ENCODE results near the gene RNF225.
"Not testable (repeated sequence)": the region's sequence is repeated elsewhere in the genome, so short reads cannot be mapped to it uniquely, and the experiment has no call there.

Gene RNF225

DNA sequence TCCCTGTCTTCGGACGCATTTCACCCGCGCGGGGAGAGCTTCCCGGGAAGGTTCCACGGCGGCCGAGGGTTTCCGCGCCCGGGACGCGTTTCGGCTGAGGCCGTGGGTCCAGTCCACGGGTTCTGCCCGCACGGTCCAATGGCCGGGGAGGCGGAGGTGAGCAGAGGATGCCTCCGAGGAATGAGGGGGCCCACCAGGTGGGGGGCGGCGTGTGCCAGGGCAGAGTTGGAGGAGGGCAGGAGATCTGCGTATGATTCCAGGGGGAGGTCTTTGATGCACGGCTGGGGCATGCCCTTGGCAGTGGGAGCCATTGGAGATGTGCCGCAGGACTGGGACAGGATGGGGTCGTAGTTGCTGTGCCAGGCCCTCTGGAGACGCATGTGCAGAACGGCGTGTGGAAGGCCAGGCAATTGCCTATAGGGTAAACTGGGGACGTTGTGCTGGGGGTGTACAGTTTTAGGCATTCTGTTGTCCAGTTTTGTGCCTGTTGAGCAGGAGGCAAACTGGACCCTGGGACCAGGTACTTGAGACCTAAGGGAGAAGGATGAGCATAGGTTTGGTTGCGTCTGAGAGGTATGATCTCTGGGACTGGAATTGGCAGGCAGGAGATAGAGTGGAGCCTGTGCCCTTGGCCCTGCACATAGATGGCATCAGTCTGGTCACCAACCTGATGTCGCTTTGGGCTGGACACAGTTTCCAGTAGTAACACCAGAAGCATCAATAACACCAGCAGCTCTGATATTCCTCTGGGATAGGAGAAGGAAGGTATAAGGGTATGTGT is 13.7 kb downstream of the RNF225 start:
- peak; percentile 55 for DNase-seq (ENCODE audit: low spot score)

DNA sequence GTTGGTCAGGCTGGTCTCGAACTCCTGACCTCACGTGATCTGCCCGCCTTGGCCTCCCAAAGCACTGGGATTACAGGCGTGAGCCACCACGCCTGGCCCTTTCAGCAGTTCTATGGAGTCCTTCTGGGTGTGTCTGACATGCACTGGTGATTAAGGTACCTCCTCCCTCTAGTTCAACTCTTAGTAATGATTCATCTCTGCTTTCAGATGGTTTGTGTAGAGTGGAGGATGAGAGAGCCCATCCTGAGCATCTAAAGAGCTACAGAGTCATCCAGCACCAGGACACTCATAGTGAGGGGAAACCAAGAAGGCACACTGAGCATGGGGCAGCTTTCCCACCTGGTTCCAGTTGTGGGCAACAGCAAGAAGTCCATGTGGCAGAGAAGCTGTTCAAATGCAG is 21.1 kb downstream of the RNF225 start:
- DNase-seq (ENCODE audit: low spot score), result no peak

DNA sequence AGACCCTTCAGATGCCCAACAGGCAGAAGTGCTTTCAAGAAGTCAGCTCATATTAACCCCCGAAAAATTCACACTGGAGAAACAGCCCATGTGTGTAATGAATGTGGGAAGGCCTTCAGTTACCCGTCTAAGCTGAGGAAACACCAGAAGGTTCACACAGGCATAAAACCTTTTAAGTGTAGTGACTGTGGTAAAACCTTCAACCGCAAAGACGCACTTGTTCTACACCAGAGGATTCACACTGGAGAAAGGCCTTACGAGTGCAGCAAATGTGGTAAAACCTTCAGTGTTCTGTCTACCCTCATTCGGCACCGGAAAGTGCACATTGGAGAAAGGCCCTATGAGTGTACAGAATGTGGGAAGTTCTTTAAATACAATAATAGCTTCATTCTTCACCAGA is 21.6 kb downstream of the RNF225 start:
- DNase-seq (ENCODE audit: low spot score), result no peak

DNA sequence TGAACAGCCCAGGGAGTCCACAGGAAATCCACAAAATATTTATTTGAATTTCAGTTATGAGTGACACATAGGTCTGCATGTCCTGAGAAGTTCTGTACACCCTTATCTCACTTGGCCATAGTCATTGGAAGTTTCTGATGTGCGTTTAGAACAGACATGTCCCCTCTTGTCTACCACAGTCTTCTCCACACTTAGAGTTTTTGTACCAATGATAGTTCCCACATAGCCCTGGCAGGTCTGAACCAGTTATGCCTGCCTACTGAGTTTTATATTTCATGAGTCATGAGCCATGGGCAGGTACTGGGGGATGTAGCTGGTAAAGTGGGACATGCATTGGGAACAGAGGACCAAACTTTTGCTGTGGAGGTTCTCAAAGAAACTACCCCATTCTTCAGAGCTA is 33.2 kb downstream of the RNF225 start:
- no peak for DNase-seq (ENCODE audit: low spot score)

DNA sequence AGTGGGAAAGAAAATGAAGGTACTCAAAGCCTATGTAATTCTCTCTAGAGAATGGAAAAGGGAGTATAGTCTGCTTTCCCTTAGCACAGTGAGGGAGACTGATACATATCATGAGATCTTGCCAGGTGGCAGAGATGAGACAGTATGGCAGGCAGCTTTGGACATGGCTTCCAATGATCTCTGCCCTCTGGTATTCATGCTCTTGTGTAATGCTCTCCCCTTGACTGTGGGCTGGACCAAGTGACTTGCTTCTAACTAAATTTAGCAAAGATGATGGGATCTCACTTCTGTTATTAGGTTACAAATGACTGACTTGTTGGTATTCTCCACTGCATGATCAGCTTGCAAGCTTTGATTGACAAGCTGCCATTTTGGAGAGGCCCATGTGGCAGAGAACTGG is 34.3 kb downstream of the RNF225 start:
- no peak for DNase-seq (ENCODE audit: low spot score)

DNA sequence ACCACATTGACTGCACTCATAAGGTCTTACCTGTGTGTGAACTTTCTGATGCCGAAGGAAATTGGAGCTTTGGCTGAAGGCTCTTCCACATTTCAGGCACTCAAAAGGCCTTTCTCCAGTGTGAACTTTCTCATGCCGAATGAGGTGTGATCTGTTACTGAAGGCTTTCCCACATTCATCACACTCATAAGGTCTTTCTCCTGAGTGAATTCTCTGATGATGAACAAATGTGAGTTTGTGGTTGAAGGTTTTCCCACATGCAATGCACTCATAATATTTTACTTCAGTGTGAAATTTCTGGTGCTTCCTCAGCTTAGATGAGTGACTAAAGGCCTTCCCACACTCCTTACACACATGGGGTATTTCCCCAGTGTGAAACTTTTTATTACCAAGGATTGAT is 38.8 kb downstream of the RNF225 start:
- DNase-seq (ENCODE audit: low spot score), result no peak

DNA sequence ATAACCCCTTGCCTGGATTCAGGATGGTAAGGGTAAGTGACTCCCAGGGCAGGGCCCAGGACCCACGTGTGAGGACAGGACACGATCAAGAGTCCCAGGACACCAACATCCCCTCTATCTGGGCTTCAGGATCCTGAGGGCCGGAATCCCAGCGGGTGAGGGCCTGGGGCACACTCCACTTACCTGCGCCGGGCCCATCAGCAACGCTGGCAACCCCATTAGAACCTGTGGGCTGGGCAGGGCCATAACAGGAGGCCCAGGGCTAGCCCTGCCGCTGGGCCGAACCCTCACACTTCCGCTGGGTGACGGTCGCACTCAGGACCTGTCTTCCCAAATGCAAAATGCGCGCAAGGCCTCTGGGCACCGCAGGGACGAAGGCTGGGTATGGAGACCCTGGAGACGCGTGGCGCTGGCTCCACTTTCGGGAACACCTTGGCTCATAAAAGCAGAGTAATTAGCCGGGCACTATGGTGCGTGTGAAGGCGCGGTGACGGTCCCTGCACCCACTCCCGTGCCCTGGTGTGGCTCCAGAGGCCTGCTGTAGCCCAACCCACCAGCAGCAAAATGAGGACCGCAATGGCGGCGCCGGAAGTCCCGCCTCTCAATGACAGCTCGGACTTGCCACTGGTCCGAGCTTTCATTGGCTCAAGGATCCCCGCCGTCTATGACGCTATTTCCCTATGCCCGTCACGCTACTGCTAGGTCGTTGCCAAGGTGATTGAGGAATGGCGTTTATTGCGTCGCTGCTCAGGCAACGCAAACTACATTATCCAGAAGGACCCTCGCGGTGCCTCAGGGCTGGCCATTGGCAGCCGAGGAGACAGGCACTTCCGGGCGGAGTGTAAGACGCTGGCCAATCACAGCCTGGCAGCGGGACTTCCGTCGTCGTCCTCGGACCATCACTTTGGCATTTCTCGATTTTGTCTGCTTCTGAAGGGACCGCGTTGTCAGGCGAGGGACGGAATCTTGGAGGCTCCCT is 44.4 kb downstream of the RNF225 start, which contains the start of gene ZNF132:
ZNF132 (minus strand) TSS at position 578 of the 979 bp plus-strand sequence; CDS start at position 246, 332 bp downstream.
- DNase-seq (ENCODE audit: low spot score), result peak; percentile 98

DNA sequence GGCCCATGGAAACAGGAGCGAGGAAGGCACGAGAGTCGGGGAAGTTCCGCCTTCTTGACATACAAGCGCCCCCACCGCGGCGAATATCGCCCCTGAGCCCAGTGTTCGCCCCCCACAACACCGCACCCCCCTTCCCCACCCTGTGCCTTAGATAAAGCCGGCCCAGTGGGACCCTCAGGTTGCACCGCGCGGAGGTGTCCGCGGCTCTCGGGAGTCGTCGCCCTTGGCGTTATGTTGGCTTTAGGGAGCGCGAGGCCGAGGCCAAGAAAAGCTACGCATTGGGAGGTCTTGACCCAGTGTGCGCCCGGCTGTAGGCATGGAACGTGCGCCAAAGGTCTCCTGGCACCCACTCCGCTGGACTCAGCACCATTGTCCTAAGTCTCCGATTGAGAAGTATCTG is 45.1 kb downstream of the RNF225 start:
- DNase-seq (ENCODE audit: low spot score), result no peak

DNA sequence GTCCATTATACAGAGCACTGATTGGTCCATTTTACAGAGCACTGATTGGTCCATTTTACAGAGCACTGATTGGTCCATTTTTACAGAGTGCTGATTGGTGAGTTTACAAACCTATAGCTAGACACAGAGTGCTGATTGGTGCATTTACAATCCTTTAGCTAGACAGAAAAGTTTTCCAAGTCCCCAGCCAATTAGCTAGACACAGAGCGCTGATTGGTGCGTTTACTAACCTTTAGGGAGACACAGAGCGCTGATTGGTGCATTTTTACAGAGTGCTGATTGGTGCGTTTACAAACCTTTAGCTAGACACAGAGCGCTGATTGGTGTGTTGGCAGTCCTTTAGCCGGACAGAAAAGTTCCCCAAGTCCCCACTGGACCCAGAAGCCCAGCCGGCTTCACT is 47.5 kb downstream of the RNF225 start:
- not testable (repeated sequence) for DNase-seq (ENCODE audit: low spot score)

All from AG20443 (cell line).